Measurements from ENCODE around the gene TNFRSF12A.

TNFRSF12A gene, protein sequence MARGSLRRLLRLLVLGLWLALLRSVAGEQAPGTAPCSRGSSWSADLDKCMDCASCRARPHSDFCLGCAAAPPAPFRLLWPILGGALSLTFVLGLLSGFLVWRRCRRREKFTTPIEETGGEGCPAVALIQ

DNA sequence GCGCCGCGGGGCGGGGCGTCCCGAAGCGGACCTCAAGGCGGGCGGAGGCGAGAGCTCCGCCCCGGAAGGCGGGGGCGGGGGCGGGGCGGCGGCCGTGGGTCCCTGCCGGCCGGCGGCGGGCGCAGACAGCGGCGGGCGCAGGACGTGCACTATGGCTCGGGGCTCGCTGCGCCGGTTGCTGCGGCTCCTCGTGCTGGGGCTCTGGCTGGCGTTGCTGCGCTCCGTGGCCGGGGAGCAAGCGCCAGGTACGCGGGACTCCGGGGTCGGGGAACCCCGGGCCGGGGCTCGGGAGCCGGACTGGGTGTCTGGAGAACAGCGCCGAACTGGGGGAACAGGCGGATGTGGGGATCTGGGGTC, at the start of gene TNFRSF12A:
TSS of gene TNFRSF12A (plus strand) at position 122 of the 357 bp plus-strand sequence. CDS start at position 152, 30 bp downstream.
- no peak for FAIRE-seq

- FAIRE-seq: no peak
These were observed 49.6 kb upstream of the TNFRSF12A start for GRCh38 chr16:2970563-2970962.

- no peak for FAIRE-seq
These were observed 48.8 kb upstream of the TNFRSF12A start for GRCh38 chr16:2971134-2971984.

GRCh38 chr16:2971985-2972784, 48.0 kb upstream of the TNFRSF12A start:
- no peak for FAIRE-seq

GRCh38 chr16:2973093-2973492, 47.1 kb upstream of the TNFRSF12A start:
- FAIRE-seq: no peak

- FAIRE-seq: no peak
These were observed 46.4 kb upstream of the TNFRSF12A start for GRCh38 chr16:2973605-2974318.

GRCh38 chr16:2974319-2975056, 45.7 kb upstream of the TNFRSF12A start:
- FAIRE-seq: no peak

- FAIRE-seq: no peak
These were observed 44.9 kb upstream of the TNFRSF12A start for GRCh38 chr16:2975161-2975795.

DNA sequence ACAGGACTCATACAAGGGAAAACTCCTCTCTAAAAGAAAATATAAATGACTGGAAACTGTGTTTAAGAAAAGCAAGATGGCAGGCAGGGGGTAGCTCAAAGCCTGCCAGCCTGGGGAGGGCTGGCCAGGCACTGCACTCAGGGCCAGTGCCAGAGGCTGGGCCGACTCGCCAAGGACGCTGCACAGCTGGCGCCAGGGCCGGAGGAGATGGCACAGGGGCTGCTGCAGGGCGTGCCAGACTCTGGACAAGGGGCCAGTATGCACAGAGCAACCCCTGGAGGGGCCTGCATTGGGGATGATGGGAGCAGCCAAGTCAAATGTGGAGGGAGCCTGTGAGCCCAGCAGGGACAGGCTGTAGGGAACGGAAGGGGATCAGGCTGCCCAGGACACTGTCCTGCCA, 44.0 kb upstream of the TNFRSF12A start:
- FAIRE-seq: no peak

GRCh38 chr16:2976673-2977072, 43.5 kb upstream of the TNFRSF12A start:
- FAIRE-seq: no peak

- FAIRE-seq: no peak
These were observed 42.7 kb upstream of the TNFRSF12A start for GRCh38 chr16:2977440-2977839.

DNA sequence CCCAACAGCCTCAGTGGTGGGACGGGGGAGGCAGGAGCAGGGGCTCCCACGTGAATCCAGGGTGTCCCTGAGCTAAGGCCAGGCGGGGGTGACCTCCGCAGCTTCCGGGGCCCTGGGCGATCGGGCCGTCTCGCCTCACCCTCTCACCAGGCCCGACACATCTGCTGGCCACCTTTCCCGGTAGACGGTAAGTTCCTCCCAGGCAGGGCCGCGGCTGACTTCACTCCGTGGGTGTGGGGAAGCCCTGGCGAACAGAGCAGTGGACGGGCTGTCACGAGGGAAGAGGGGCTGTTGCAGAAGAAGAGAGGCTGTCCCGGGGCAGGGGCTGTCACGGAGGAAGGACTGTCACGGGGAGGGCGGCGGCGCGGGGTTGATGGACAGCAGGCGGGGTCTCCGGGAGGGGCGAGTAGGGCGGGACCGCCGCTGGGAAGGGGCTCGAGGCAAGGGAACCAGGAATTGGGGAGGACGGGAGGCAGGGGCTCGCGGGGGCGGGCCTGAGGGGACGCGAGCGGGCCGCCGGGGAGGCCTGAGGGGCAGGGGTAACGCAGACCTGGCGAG, 40.4 kb upstream of the TNFRSF12A start:
- FAIRE-seq: no peak

DNA sequence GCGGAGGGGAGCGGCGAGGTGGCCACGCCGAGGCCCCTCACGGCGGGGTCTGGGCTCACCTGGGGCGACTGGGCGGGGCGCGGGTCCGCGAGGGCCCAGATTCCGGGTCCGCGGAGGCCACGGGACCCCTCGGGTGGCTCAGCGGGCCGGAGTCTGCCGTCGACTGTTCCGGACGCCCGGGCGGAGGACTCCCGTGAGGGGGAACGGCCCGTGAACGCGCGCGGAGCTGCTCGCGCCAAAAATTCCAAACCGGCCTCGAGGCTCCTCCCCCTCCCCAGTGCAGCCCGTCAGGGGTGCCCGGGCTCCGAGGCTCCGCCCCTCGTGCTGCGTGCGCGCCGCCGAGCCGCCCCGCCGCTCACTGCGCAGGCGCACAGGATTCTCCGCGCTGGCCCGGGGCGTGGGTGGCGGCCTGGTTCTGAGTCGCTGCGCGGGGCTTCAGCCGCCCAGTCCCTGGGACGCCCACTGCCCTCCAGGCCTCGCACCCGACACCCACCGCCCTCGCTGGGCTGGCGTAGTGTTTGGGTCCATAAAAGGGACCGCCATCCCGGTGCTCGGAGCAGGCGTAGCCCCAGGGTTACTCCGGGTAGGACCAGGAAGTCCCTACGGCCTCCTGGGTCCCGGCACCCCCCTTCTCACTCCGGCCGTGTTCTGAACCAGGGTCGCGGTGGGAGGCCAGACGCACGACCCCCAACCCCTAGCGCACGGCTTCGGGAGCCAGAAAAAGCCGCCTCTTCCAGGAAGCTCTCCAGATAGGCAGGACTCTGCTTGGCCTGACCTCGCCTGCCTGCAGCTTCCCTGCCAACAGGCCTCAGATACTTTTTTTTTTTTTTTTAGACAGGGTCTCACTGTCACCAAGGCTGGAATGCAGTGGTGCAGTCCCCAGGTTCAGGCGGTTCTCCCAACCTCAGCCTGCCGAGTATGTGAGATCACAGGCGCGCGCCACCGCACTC, 39.7 kb upstream of the TNFRSF12A start, which contains the start of gene PKMYT1:
TSS of gene PKMYT1 (minus strand) at position 220 of the 950 bp plus-strand sequence. CDS start 789 bp downstream, outside the sequence.
- FAIRE-seq: no peak

DNA sequence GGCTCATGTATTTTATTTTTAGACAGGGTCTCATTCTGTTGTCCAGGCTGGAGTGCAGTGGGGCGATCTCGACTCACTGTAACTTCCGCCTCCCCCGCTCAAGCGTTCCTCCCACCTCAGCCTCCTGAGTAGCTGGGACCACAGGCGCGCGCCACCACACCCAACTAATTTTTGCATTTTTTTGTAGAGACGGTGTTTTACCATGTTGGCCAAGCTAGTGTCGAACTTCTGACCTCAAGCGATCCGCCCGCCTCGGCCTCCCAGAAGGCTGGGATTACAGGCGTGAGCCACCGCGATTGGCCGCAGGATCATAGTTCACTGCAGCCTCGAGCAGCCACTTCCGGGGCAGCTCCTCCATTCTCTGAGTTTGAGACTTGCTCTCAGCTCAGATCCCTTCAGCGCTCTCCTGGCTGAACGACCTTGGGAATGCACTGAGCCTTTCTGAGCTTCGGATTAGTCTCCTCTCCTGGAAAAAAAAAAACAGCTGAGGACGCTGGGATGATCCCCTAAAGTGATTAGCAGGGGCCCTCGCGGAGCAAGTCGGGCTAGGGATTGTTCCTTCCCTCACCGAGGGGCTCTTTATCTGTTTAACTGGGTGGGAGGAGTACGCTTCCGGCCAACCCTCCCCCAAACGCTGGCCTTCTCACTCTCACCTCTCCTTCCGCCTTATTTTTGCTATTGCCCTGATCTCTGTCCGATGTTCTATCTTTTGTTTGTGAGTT, 38.8 kb upstream of the TNFRSF12A start:
- no peak for FAIRE-seq

GRCh38 chr16:2981899-2982250, 38.3 kb upstream of the TNFRSF12A start:
- no peak for FAIRE-seq

- FAIRE-seq: no peak
These were observed 37.8 kb upstream of the TNFRSF12A start for GRCh38 chr16:2982402-2982801.

GRCh38 chr16:2983706-2984136, 36.4 kb upstream of the TNFRSF12A start:
- no peak for FAIRE-seq

- no peak for FAIRE-seq
These were observed 34.7 kb upstream of the TNFRSF12A start for GRCh38 chr16:2985462-2985861.

- FAIRE-seq: no peak
These were observed 34.2 kb upstream of the TNFRSF12A start for GRCh38 chr16:2985893-2986355.

Data from G401.6 (cell line).